Fibroblast of villous mesenchyme (primary cell): ENCODE results near the gene OR10C1. TPM values are rescaled to one million over a fixed set of nuclear protein-coding genes. Genes with fewer than 3 reads are reported as not detected.
"Not testable (repeated sequence)": the region's sequence is repeated elsewhere in the genome, so short reads cannot be mapped to it uniquely, and the experiment has no call there.

Source experiments
- DNase-seq: peaks from one replicate; pipeline ENCODE4 v3.0.0-alpha.2; 2010; ENCODE audit warnings: low read depth
- H3K4me3 ChIP-seq: 2 replicates; pipeline ENCODE4 v1.5.1; 2011; ENCODE audit warnings: low read depth, mild to moderate bottlenecking, low read length
- total RNA-seq: library from RNA; depleted of rRNA; stranded (reverse); fragments of >200 nt; gene quantifications from 2 replicates; pipeline ENCODE4 v1.2.3, GENCODE V29; 2012
- TF ChIP-seq, protein P1 (sequence below): IDR thresholded peaks from 2 replicates; pipeline ENCODE4 v1.5.1; 2012; ENCODE audit warnings: low read depth, mild to moderate bottlenecking, low read length; ENCODE audit not compliant: insufficient read depth

OR10C1 gene
- total RNA-seq, 1 donor: not detected

DNA sequence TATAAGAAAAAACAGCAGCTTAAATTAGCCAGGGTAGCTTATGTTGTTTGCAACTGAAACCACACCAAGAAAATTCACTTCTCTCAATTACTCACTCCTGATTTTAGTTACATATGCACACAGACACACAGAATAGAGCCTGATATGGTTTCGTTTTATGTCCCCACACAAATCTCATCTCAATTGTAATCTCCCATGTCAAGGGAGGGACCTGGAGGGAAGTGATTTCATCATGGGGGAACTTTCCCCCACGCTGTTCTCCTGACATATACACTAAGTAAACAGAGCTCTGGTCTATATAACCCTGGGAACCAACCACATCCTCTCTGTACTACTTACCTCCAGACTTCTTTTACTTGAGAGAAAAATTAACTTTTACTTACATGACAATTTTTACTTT, 14.5 kb upstream of the OR10C1 start:
- TF ChIP-seq, protein P1, sequence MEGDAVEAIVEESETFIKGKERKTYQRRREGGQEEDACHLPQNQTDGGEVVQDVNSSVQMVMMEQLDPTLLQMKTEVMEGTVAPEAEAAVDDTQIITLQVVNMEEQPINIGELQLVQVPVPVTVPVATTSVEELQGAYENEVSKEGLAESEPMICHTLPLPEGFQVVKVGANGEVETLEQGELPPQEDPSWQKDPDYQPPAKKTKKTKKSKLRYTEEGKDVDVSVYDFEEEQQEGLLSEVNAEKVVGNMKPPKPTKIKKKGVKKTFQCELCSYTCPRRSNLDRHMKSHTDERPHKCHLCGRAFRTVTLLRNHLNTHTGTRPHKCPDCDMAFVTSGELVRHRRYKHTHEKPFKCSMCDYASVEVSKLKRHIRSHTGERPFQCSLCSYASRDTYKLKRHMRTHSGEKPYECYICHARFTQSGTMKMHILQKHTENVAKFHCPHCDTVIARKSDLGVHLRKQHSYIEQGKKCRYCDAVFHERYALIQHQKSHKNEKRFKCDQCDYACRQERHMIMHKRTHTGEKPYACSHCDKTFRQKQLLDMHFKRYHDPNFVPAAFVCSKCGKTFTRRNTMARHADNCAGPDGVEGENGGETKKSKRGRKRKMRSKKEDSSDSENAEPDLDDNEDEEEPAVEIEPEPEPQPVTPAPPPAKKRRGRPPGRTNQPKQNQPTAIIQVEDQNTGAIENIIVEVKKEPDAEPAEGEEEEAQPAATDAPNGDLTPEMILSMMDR: no peak
- no peak overlapping the region for H3K4me3 ChIP-seq
- DNase-seq: no peak

DNA sequence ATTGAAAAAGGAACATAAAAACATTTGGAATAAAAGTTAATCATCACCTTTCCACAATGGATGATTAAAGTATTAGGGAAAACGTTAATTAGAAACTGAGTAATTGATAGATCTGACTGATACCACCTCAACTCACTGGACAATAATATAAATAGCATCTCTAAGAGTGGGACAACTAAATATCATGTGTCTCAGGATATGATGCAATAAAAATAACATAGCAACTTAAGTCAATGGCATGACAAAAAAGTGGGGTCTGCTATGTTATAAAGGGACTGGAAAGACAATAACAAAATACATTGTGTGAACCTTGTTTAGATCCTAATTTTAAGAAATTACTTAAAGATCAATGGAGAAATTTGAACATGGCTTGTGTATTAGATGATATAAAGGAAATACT, 14.0 kb upstream of the OR10C1 start:
- TF ChIP-seq, protein P1: no peak
- no peak overlapping the region for H3K4me3 ChIP-seq
- no peak for DNase-seq

DNA sequence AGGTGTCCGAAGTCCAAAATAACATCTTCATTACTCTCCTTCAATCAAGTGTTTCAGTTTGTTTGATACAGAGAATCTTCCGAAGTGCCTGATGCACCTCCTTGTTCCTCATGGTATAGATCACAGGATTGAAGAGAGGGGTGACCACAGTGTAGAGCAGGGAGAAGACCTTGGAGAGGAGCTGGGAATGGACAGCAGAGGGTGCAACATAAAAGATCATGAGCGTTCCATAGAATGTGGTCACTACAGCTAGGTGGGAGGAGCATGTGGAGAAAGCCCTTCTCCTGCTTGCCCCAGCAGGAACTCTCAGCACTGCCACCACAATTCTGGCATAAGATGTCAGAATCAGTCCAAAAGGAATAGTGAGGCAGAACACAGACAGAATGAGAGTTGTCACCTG, 12.5 kb upstream of the OR10C1 start:
- TF ChIP-seq, protein P1: no peak
- no peak overlapping the region for H3K4me3 ChIP-seq
- no peak for DNase-seq

DNA sequence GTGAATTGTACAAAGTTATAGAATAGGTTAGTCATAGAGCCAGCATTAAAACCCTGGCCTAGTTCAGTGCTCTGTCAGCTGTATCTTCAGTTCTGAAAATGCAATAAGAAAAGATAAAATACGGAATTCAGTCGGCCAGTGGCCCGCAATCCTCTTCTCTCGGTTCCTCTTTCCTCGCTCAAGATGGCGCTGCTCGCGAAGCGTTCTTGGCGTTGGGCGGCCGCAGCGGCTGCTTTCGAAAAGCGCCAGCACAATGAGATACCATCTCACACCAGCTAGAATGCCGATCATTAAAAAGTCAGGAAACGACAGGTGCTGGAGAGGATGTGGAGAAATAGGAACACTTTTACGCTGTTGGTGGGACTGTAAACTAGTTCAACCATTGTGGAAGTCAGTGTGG, 2.4 kb upstream of the OR10C1 start:
- H3K4me3 ChIP-seq, DNase-seq: not testable (repeated sequence)

DNA sequence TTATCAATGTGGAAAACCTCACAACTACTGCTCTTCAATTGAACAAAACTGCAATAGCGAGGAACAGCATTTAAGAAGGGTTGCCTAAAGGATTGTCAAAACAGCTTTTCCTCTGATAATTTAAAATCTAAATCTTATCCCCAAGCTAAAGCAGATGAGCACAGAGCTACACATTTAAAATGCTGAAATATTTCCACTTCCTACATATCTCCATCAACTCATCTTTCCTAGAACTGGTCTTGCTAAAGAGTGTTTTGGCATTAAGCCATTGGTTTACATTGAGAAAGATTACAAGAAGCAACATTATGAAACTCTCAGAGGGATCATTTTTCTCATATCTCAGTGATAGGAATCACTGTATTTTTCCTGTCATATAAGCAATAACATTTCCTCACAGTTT, 3.6 kb downstream of the OR10C1 start:
- TF ChIP-seq, protein P1: no peak

DNA sequence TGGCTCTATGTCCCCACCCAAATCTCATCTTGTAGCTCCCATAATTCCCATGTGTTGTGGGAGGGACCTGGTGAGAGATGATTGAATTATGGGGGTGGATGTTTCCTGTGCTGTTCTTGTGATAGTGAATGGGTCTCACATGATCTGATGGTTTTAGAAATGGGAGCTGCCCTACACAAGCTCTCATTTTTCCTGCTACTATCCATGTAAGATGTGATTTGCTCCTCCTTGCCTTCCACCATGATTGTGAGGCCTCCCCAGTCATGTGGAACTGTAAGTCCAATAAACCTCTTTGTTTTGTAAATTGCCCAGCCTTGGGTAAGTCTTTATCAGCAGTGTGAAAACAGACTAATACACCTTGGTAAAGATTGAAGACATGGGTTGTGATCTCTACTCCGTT, 4.9 kb downstream of the OR10C1 start:
- not testable (repeated sequence) for DNase-seq, H3K4me3 ChIP-seq

More for the DNA sequence above, 3.6 kb downstream of the OR10C1 start:
- DNase-seq: no peak
- H3K4me3 ChIP-seq: no peak overlapping the region

DNA sequence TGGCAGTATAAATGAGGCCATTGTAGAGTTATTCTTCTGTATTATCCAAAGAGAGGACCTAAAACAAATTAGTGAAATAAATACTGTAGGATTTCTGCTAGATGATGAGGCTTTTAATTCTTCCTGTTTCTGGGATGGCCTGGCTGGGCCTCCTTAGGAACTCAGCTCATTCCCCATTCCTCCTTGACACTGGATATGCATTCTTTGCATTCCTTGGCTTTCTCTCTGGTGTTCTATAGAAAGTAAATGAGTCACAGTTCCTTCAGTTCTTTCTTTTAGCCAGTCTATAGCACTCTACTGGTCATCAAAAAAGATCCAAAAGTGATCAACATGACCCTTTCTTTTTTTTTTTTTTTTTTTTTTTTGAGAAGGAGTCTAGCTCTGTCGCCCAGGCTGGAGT, 8.6 kb downstream of the OR10C1 start:
- no peak overlapping the region for H3K4me3 ChIP-seq
- no peak for DNase-seq
- TF ChIP-seq, protein P1: no peak

DNA sequence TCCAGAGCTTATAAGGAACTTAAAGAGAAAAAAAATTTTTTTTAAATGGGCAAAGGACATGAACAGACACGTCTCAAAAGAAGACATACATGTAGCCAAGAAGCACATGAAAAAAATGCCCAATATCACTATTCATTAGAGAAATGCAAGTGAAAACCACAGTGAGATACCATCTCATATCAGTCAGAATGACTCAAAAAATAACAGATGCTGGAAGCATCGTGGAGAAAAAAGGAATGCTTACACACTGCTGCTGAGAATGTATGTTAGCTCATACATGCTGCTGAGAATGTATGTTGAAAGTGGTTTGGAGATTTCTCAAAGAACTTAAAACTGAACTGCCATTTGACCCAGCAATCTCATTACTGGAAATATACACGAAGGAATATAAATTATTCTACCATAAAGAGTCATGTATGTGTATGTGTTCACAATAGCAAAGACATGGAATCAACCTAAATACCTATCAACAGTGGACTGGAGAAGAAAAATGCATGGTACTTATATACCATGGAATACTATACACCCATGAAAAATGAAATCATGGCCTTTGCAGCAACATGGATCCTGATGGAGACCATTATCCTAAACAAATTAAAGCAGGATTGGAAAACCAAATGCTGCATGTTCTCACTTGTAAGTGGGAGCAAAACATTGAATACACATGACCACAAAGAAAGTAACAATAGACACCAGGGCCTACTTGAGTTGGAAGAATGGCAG, 12.5 kb downstream of the OR10C1 start:
- DNase-seq: no peak
- H3K4me3 ChIP-seq: no peak overlapping the region
- TF ChIP-seq, protein P1: no peak
